Progenitor cell of endocrine pancreas (in vitro differentiated cells): Measurements from ENCODE around the gene TTC33. TPM values are rescaled to one million over a fixed set of nuclear protein-coding genes. Genes with fewer than 3 reads are reported as not detected.

Experiments used
- DNase-seq: peaks from one replicate; pipeline ENCODE4 v3.0.0; 2021; ENCODE audit warnings: low spot score; ENCODE audit not compliant: unreplicated experiment
- H3K27ac Mint-ChIP-seq: 2 replicates; pipeline ENCODE4 v1.8.0; 2021; ENCODE audit warnings: mild to moderate bottlenecking, moderate library complexity, mixed read lengths
- H3K27me3 Mint-ChIP-seq: 2 replicates; pipeline ENCODE4 v1.8.0; 2021; ENCODE audit warnings: mixed read lengths
- H3K36me3 Mint-ChIP-seq: 2 replicates; pipeline ENCODE4 v1.8.0; 2022; ENCODE audit warnings: mixed read lengths; ENCODE audit not compliant: insufficient read depth
- H3K4me1 Mint-ChIP-seq: 2 replicates; pipeline ENCODE4 v1.8.0; 2021; ENCODE audit warnings: low read depth, mixed read lengths
- H3K4me3 Mint-ChIP-seq: 2 replicates; pipeline ENCODE4 v1.8.0; 2021; ENCODE audit warnings: low read depth, mild to moderate bottlenecking, moderate library complexity, mixed read lengths
- H3K9me3 Mint-ChIP-seq: 2 replicates; pipeline ENCODE4 v1.8.0; 2021; ENCODE audit warnings: low read depth, mixed read lengths
- total RNA-seq: library from RNA; stranded (reverse); gene quantifications from 2 replicates; pipeline ENCODE4 v1.2.1, GENCODE V29; 2021
- TF ChIP-seq, protein P1 (sequence below): fragments of 200-600 bp; sonication (generic); IDR thresholded peaks from one replicate; pipeline ENCODE4 v1.5.0; 2021; ENCODE audit warnings: antibody characterized with exemption, mild to moderate bottlenecking; ENCODE audit not compliant: unreplicated experiment

Gene TTC33
- total RNA-seq, 1 donor from 2014 or later = 25.4 TPM

DNA sequence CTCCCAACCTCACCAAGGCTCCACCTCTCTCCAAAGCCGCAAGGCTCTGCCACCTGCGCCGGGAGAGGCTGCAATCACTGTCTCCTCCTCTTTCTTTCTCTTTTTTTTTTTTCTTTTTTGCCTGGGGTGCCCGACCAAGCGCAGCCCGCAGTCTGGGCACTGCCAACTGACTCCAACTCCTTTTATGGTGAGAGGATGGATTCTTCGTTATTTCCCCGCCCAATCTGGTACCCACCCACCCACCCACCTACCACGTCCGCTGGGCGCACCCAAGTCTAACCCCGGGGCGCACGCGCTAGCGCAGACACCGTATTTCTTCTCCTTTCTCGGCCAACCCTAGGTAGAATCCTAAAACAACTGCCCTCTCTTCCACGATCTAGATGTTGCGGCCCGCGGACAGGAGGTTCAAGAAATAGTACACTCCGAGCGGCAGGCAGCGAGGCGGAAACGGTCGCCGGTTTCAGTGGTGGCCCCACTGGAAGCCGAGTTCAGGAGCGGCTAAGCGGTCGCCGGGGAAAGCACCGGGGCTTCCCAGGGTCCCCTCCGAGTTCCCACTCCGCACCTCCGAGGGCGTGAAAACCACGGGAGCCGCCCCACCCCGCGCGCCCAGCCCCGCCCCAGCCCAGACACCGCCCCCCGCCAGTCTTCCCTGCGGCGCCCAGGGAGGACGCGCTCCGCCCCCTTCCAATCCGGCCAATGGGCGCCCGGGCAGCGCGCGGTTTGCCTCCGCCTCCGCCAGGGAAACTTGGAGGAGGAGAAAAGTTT, 76.4 kb downstream of the TTC33 start:
- Mint-ChIP-seq H3K27ac (peak overlapping the region; percentile 94), H3K27me3 (peaks cover 27% of the 10 kb centered on the region), H3K4me3 (peak overlapping the region; percentile 87), H3K4me1 (peaks cover 40% of the 10 kb centered on the region), H3K36me3 (no peaks in the 10 kb centered on the region), H3K9me3 (no peaks in the 10 kb centered on the region)
- peak; percentile 88 for DNase-seq
- TF ChIP-seq, protein P1, sequence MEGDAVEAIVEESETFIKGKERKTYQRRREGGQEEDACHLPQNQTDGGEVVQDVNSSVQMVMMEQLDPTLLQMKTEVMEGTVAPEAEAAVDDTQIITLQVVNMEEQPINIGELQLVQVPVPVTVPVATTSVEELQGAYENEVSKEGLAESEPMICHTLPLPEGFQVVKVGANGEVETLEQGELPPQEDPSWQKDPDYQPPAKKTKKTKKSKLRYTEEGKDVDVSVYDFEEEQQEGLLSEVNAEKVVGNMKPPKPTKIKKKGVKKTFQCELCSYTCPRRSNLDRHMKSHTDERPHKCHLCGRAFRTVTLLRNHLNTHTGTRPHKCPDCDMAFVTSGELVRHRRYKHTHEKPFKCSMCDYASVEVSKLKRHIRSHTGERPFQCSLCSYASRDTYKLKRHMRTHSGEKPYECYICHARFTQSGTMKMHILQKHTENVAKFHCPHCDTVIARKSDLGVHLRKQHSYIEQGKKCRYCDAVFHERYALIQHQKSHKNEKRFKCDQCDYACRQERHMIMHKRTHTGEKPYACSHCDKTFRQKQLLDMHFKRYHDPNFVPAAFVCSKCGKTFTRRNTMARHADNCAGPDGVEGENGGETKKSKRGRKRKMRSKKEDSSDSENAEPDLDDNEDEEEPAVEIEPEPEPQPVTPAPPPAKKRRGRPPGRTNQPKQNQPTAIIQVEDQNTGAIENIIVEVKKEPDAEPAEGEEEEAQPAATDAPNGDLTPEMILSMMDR = no peak

DNA sequence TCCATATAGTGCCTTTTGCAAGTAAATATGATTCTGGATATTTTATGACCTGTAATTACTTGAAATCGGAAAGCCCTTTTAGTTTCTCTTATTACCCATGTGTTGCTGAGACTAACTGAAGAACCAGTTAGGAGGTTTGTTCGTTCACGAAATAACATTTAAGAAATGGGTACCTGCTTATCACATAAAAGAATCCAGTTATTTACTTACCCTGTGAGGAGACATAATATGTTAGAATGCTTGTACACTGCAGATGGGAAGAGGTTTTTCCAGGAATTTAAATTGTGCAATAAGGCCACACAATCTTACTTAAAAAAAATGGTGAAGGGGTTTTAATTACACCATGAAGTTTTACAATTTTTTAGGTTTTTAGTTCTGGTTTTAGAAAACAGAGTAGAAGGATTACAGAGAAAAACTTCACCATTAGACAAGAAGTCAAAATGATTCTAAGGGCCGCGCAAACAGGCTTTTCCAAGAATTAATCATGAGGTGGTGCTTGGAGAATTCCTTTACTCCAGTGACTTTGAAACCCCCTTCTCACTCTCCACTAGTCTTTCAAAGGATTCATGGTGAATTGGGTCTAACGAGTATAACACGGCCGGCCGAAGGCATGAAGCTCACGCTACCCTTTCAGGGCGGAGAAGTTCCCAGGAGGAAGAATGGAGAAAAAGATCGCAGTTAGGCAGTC, 77.2 kb downstream of the TTC33 start:
- H3K4me1 Mint-ChIP-seq = peaks cover 36% of the 10 kb centered on the region
- peak overlapping the region; percentile 87 for H3K4me3 Mint-ChIP-seq
- peaks cover 27% of the 10 kb centered on the region for H3K27me3 Mint-ChIP-seq
- peak overlapping the region; percentile 92 for H3K27ac Mint-ChIP-seq
- no peak for DNase-seq
- no peaks in the 10 kb centered on the region for H3K36me3 Mint-ChIP-seq
- H3K9me3 Mint-ChIP-seq = no peaks in the 10 kb centered on the region
- TF ChIP-seq, protein P1 = no peak

DNA sequence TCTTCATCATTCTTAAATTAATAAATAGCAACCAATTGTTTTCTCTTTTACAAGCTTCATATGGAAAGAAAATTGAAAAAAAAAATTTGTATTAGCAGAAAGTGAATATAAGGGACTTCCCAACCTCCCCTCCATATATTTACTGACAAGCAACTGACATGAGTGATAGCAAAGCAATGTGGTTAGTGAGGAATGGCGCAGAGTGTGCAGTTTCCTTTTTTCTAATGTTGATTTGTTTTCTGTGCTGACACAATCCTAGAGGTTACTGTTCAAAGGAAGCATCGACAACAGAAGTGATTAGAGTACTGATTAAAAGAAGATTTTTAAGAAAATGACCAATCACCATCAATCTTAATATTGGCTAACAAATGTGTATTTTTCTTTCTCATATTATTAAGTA, 77.7 kb downstream of the TTC33 start:
- H3K9me3 Mint-ChIP-seq = no peaks in the 10 kb centered on the region
- H3K36me3 Mint-ChIP-seq = no peaks in the 10 kb centered on the region
- DNase-seq = no peak
- H3K27me3 Mint-ChIP-seq = peaks cover 25% of the 10 kb centered on the region
- TF ChIP-seq, protein P1 = no peak
- H3K4me3 Mint-ChIP-seq = no peak overlapping the region
- H3K27ac Mint-ChIP-seq = no peak overlapping the region
- H3K4me1 Mint-ChIP-seq = peaks cover 36% of the 10 kb centered on the region

DNA sequence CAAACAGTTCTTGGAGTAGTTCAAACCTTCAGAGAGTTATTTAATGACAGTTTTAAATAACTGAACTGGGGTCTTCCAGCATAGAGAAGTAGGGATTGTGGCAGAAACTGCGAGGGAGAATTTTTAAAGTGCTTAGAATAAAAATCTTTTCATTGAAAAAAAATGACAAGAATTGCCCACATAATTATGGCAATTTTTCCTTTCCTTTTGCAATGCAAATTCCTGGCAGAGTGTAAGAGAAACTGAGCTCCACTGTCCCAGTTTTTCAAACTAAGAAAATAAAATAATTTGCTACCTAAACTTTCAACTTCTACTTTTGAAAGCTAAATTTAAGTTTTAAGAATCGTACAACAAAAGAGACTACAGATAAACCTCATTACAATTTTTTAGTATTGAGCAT, 78.3 kb downstream of the TTC33 start:
- TF ChIP-seq, protein P1 = no peak
- Mint-ChIP-seq H3K9me3 (no peaks in the 10 kb centered on the region), H3K27me3 (peaks cover 21% of the 10 kb centered on the region)

DNA sequence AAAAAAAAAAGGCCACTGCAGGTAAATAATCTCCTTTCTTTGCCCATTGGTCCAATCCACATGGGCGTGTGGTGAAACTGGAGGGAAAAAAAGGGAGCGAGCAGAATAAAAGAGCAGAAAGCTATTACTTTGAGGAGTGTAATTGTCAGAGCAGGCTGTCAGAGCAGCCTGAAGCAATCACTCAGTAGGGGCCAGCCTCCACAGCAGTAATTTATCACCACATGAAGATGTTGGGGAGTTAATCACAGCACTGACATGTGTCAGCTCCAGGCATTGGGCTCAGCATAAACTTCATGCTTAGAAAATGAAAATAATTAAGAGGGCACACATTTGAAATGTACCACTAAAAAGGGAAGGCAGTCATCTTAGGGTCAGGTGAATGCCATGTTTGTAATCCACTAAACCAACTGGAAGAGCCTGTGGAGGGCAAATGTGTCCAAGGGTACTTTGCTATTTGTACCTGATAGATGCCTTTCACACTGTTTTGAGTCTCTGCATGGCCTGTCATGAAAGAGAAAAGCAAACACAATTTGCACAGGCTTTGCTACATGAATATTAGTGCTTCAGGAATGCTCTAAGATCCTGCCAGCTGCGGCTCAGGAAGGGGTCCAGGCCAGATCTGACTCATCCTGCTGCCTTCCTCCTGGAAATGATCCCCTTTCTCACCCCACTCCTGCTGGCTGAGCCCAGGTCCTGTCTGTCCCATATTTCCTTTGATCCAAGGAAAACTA, 79.0 kb downstream of the TTC33 start:
- DNase-seq = no peak
- Mint-ChIP-seq H3K9me3 (no peaks in the 10 kb centered on the region), H3K36me3 (no peaks in the 10 kb centered on the region), H3K27ac (no peak overlapping the region), H3K4me1 (peaks cover 30% of the 10 kb centered on the region), H3K27me3 (peaks cover 15% of the 10 kb centered on the region), H3K4me3 (peak overlapping the region; percentile 12)
- TF ChIP-seq, protein P1 = no peak

More for the DNA sequence above, 78.3 kb downstream of the TTC33 start:
- Mint-ChIP-seq H3K4me3 (peak overlapping the region; percentile 12), H3K36me3 (no peaks in the 10 kb centered on the region), H3K27ac (no peak overlapping the region), H3K4me1 (peaks cover 36% of the 10 kb centered on the region)
- DNase-seq = no peak
